ENCODE results near the gene NUBP2.

Gene NUBP2

DNA sequence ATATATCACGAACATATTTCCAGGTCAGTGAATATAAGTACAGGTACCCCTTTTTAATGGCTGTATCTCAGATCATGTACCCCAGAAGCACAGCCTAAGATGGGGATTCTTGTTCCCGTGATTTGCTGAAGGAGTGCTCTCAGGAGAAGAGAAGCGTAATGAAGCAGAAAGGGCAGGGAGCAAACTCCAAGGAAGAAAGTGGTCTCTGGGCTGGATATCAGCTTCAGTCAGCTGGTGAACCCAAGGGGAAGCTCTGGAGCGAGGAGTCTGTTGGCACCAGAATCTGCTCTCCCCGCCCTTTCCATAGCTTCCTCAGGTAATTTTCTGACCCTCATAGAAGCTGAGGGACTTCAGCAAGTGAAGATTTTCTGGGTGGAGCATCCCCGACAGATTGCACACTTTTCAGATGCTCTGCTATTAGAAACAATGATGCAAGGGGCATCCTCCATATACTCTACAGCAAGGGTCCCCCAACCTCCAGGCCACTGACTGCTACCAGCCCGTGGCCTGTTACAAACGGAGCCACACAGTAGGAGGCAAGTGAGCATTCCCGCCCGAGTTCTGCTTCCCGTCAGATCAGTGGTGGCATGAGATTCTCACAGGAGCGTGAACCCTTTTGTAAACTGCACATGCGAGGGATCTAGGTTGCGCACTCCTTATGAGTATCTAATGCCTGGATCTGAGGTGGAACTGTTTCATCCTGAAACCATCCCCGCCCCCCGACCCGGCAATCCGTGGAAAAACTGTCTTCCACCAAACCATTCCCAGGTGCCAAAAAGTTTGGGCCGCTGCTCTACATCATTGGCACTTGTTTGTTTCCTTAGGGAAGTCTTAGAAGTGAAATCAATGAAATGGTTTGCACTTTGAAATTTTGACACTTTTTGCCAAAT is 48.7 kb downstream of the NUBP2 start:
- no peak for DNase-seq

GRCh38 chr16:1832838-1833454 is 50.2 kb downstream of the NUBP2 start:
- no peak for DNase-seq

GRCh38 chr16:1834096-1834495 is 51.3 kb downstream of the NUBP2 start:
- no peak for DNase-seq
